AG04450 (cell line): Measurements from ENCODE around the gene RTP3. TPM values are rescaled to one million over a fixed set of nuclear protein-coding genes. Genes with fewer than 3 reads are reported as not detected.

Source experiments
- CTCF ChIA-PET: fragments of 300-600, 350-600 bp; formaldehyde crosslinking; extraction: SDS; loops from one replicate; lab custom pipeline; 2022; ENCODE audit warnings: antibody characterized with exemption, inconsistent platforms; lab: Charles Lee
- POLR2A ChIA-PET: fragments of 350-600 bp; formaldehyde crosslinking; extraction: SDS; loops from one replicate; lab custom pipeline; 2021; ENCODE audit warnings: antibody characterized with exemption, inconsistent platforms; lab: Yijun Ruan, JAX
- DNase-seq: peaks from one replicate; pipeline ENCODE4 v3.0.0-alpha.2; 2011; ENCODE audit warnings: low read depth, low spot score
- H3K27ac ChIP-seq: one replicate; pipeline ENCODE4 v1.5.1; 2012; ENCODE audit warnings: low read depth, low read length, control low read depth
- H3K27me3 ChIP-seq: one replicate; pipeline ENCODE4 v1.6.0; 2012; ENCODE audit warnings: low read length; ENCODE audit not compliant: control insufficient read depth, insufficient read depth
- H3K4me3 ChIP-seq: 2 replicates; pipeline ENCODE4 v1.5.1; 2011; ENCODE audit warnings: mild to moderate bottlenecking, low read depth, low read length, control low read depth
- H3K9me3 ChIP-seq: 2 replicates; pipeline ENCODE4 v1.5.1; 2012; ENCODE audit warnings: low read length; ENCODE audit not compliant: control insufficient read depth, insufficient read depth
- CTCF ChIP-seq: IDR thresholded peaks from 2 replicates; pipeline ENCODE4 v1.5.1; 2011; ENCODE audit warnings: low read depth, low read length, control low read depth, inconsistent platforms
- polyA plus RNA-seq: library from polyadenylated mRNA; depleted of rRNA; stranded (reverse); fragments of >200 nt; gene quantifications from 2 replicates; pipeline ENCODE4 v1.2.3, GENCODE V29; 2011

Gene RTP3
- polyA plus RNA-seq, 1 experiment: 0.06 TPM

GRCh38 chr3:46505953-46506352, 8.2 kb downstream of the RTP3 start:
- ChIA-PET CTCF (interaction anchor here (2.3 kb wide), 1 partner anchor 17 kb away, joined by 16 read pairs; no protein-coding TSS in a partner anchor), POLR2A (no interaction called here)
- TF ChIP-seq CTCF: no peak
- Histone ChIP-seq H3K4me3 (no peak overlapping the region), H3K27ac (no peak overlapping the region), H3K9me3 (no peaks in the 10 kb centered on the region), H3K27me3 (no peaks in the 10 kb centered on the region)
- no peak for DNase-seq

- CTCF ChIA-PET: interaction anchor here (2.3 kb wide), 1 partner anchor 17 kb away, joined by 16 read pairs; no protein-coding TSS in a partner anchor
Measured at GRCh38 chr3:46506526-46506925, 8.8 kb downstream of the RTP3 start.

GRCh38 chr3:46508850-46509591, 11.2 kb downstream of the RTP3 start:
- Histone ChIP-seq H3K9me3 (no peaks in the 10 kb centered on the region), H3K27me3 (no peaks in the 10 kb centered on the region), H3K4me3 (no peak overlapping the region), H3K27ac (no peak overlapping the region)
- no peak for DNase-seq
- POLR2A ChIA-PET: no interaction called here
- CTCF ChIA-PET: no interaction called here
- TF ChIP-seq CTCF: no peak

More at GRCh38 chr3:46506526-46506925, 8.8 kb downstream of the RTP3 start:
- no peaks in the 10 kb centered on the region for H3K9me3 ChIP-seq
- H3K27ac ChIP-seq: no peak overlapping the region
- no peak overlapping the region for H3K4me3 ChIP-seq
- no peaks in the 10 kb centered on the region for H3K27me3 ChIP-seq
- DNase-seq: no peak
- POLR2A ChIA-PET: no interaction called here
- TF ChIP-seq CTCF: no peak

GRCh38 chr3:46509661-46510187, 11.9 kb downstream of the RTP3 start:
- Histone ChIP-seq H3K27ac (no peak overlapping the region), H3K9me3 (no peaks in the 10 kb centered on the region), H3K4me3 (no peak overlapping the region), H3K27me3 (no peaks in the 10 kb centered on the region)
- no peak for TF ChIP-seq CTCF
- POLR2A ChIA-PET: no interaction called here
- DNase-seq: no peak
- CTCF ChIA-PET: no interaction called here

- CTCF ChIA-PET: no interaction called here
- POLR2A ChIA-PET: no interaction called here
Measured at GRCh38 chr3:46512191-46512749, 14.5 kb downstream of the RTP3 start.

More at GRCh38 chr3:46512191-46512749, 14.5 kb downstream of the RTP3 start:
- DNase-seq: no peak
- H3K4me3 ChIP-seq: no peak overlapping the region
- no peaks in the 10 kb centered on the region for H3K9me3 ChIP-seq
- no peak for TF ChIP-seq CTCF
- H3K27ac ChIP-seq: no peak overlapping the region
- H3K27me3 ChIP-seq: no peaks in the 10 kb centered on the region
